Nephron progenitor cell (in vitro differentiated cells): ENCODE data around the gene SCYL1.

Source experiments
- DNase-seq: peaks from one replicate; pipeline ENCODE4 v3.0.0; 2021
- H3K27ac Mint-ChIP-seq: 2 replicates; pipeline ENCODE4 v1.8.0; 2021; ENCODE audit warnings: mild to moderate bottlenecking, moderate library complexity, mixed read lengths
- H3K27me3 Mint-ChIP-seq: 2 replicates; pipeline ENCODE4 v1.8.0; 2021; ENCODE audit warnings: mild to moderate bottlenecking, low read depth, mixed read lengths; ENCODE audit not compliant: poor library complexity
- H3K36me3 Mint-ChIP-seq: 2 replicates; pipeline ENCODE4 v1.8.0; 2021; ENCODE audit warnings: low read depth, mixed read lengths
- H3K4me1 Mint-ChIP-seq: 2 replicates; pipeline ENCODE4 v1.8.0; 2021; ENCODE audit warnings: mixed read lengths
- H3K4me3 Mint-ChIP-seq: 2 replicates; pipeline ENCODE4 v1.8.0; 2021; ENCODE audit warnings: mild to moderate bottlenecking, moderate library complexity, mixed read lengths
- H3K9me3 Mint-ChIP-seq: 2 replicates; pipeline ENCODE4 v1.8.0; 2021; ENCODE audit warnings: mild to moderate bottlenecking, moderate library complexity, mixed read lengths
- CTCF ChIP-seq: fragments of 200-600 bp; sonication (generic); IDR thresholded peaks from 2 replicates; pipeline ENCODE4 v1.5.0; 2021; ENCODE audit warnings: antibody characterized with exemption

The SCYL1 gene

DNA sequence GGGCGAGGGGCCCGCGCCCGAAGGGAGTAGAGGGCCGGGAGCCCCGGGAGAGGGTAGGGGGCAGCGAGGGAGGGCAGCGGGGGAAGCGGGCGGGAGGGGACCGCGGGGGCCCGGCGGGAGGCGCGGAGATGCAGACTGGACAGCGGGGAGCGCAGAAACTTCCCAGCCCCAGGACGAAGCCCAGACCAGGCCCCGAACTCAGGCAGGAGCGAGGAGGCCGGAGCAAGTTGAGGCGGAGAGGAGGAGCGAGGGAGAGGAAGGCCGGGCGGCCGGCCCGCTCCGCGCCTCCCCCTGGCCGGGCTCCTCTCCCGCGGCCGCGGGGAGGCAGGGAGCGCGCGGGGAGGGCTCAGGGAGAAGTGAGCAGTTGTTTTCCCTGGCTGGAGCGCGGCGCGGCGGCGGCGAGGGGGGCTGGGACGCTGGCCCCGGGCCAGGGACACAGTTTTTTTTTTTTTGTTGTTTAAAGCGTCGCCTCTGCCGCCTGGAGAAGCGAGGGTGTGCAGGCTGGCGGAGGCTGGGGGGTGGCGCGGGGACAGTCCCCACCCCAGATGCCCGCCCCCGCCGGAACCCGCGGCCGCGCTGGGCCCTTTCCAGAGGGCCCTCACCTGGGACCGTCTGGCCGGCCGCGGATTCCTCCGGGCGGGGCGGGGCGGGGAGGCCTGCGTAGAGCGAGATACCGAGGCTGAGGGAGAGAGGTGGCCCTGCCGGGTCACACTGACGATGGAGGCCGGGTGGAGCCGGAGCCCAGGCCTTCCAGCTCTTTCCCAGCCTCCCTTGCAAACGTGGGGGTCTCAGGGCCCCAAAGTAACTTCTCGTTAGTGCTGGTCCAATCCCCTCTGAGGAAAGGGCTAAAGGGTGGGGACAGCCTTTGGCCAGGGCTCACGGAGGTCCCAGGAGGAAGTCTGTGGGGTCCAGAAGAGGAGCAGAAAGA lies 33.4 kb downstream of the SCYL1 start, which contains the start of gene LTBP3:
Gene LTBP3 (minus strand): TSS at position 358 of the 928 bp plus-strand sequence. CDS start 400 bp downstream, outside the sequence.
- peak within 1 kb of the TSS; percentile 83 for H3K4me3 Mint-ChIP-seq
- H3K36me3 Mint-ChIP-seq, result no peaks in the 10 kb centered on the region
- no peak within 1 kb of the TSS for H3K27ac Mint-ChIP-seq
- peaks cover 19% of the 10 kb centered on the region for H3K27me3 Mint-ChIP-seq
- DNase-seq, result peak; percentile 69
- no peaks in the 10 kb centered on the region for H3K9me3 Mint-ChIP-seq
- peaks cover 76% of the 10 kb centered on the region for H3K4me1 Mint-ChIP-seq
- TF ChIP-seq CTCF, result no peak

GRCh38 chr11:65558930-65559509 lies 34.1 kb downstream of the SCYL1 start:
- peaks cover 20% of the 10 kb centered on the region for H3K27me3 Mint-ChIP-seq
- H3K4me1 Mint-ChIP-seq, result peaks cover 81% of the 10 kb centered on the region
- no peaks in the 10 kb centered on the region for H3K36me3 Mint-ChIP-seq
- no peaks in the 10 kb centered on the region for H3K9me3 Mint-ChIP-seq
- H3K4me3 Mint-ChIP-seq, result peak overlapping the region; percentile 69
- H3K27ac Mint-ChIP-seq, result no peak overlapping the region
- no peak for DNase-seq
- TF ChIP-seq CTCF, result no peak

DNA sequence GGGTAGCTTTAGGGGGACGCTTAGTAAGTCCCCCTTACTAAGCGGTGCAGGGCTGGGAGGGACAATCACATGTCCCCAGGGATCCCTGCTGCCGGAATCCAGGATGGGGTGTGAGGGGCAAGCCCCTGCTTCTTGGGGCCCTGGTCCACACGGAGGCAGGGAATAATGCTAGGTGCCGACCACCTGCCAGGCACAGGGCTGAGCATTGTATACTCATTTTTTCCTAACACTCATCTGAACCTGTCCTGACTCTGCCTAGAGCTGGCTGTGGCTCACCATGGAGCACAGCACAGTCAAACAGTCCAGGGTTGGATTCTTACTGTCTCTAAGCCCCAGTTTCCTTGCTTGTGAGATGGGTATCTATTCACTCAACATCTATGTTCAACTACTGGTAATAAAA lies 34.7 kb downstream of the SCYL1 start:
- TF ChIP-seq CTCF, result no peak
- Mint-ChIP-seq H3K36me3 (no peaks in the 10 kb centered on the region), H3K4me3 (peak overlapping the region; percentile 69), H3K9me3 (no peaks in the 10 kb centered on the region), H3K27me3 (peaks cover 17% of the 10 kb centered on the region), H3K27ac (no peak overlapping the region), H3K4me1 (peaks cover 76% of the 10 kb centered on the region)
- DNase-seq, result no peak

- Mint-ChIP-seq H3K9me3 (no peaks in the 10 kb centered on the region), H3K4me3 (peak overlapping the region; percentile 61), H3K27me3 (peaks cover 12% of the 10 kb centered on the region), H3K36me3 (no peaks in the 10 kb centered on the region), H3K27ac (peak overlapping the region; percentile 26), H3K4me1 (peaks cover 71% of the 10 kb centered on the region)
- TF ChIP-seq CTCF, result no peak
- no peak for DNase-seq
Measured at GRCh38 chr11:65559951-65560537, 35.2 kb downstream of the SCYL1 start.

DNA sequence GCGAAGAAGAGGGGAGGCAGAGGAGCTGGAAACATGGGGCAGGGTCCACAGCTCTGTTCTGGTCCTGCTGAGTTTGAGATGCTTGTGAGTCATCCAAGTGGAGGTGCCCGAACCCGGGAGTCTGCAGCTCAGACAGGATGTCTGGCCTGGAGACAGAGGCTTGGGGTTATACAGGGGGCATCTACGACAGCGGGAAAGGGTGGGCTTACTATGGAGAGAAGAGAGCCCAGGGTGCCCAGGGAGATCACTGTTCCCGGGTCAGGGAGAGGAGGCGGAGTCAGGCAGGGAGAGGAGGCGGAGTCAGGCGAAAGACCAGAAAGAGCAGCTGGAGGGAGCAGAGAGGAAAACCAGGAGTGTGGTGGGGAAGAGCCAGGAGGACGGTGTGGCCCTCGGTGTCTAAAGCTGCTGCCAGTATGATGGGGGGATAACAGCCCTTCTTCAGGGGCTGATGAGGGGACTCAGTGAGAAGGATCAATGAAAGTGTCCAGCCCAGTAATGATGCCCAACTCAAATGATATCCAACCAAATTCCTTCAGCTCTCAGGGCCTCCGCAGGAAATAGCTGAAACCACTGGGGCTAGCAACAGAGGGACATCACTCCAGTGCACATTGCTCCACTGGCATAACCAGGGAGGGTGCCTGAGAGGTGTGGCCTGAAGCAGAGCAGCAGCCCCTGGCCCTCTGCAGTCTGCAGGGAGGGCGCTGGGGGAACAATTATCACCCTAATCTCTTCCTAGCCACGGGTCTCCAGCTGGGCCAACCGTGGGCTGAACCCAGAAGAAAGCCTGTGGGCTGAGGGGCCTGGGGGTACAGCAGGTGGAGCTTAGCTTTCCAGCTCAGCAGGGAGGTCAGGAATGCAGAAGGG lies 35.9 kb downstream of the SCYL1 start:
- Mint-ChIP-seq H3K36me3 (no peaks in the 10 kb centered on the region), H3K4me3 (peak overlapping the region; percentile 61), H3K27me3 (peaks cover 7% of the 10 kb centered on the region), H3K27ac (peak overlapping the region; percentile 30), H3K9me3 (no peaks in the 10 kb centered on the region), H3K4me1 (peaks cover 70% of the 10 kb centered on the region)
- no peak for TF ChIP-seq CTCF
- DNase-seq, result peak; percentile 64
